Activated effector memory CD4-positive, alpha-beta T cell treated with Interleukin-2 at 50 U/mL for 16 hours (primary cell): ENCODE data around the gene KTN1.

Experiments
- DNase-seq: peaks from one replicate; pipeline ENCODE4 v3.0.0-alpha.2; 2020

KTN1 gene

GRCh38 chr14:55572578-55572977 lies 7.4 kb upstream of the KTN1 start:
- no peak for DNase-seq

DNA sequence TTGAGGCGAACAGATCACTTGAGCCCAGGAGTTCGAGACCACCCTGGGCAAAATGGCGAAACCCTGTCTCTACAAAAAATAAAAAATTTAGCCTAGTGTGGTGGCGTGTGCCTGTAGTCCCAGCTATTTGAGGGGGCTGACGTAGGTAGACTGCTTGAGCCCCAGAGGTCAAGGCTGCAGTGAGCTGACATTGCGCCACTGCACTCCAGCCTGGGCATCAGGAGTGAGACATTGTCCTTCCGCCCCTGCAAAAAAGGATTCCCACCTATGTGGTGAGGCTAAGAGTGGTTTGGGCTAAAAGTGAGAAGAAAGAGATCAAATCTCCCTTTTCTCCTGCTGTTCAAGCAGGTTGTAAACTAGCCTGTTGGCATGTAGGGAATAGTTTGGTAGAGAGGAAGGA lies 5.0 kb upstream of the KTN1 start:
- DNase-seq = no peak

DNA sequence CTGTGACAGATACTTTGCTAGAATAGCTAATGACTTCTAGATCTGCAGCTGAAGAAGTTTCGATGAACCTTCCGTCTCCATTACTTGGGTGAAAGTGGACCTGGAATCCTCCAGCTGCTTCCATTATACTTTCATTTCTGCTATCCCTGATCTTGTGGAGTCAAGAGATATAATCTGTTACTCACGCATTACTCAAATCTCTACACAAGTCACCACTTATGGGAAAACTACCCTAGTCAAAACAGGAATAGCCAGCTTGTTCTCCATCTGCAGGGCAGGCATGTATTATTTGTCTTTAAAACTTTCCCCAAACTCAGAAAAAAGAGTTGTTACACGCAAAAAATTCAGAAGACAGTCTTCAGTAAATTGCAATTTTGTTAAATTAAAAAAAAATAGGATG lies 2.8 kb upstream of the KTN1 start:
- DNase-seq = no peak

- DNase-seq = no peak
These were observed 1.5 kb upstream of the KTN1 start for GRCh38 chr14:55578511-55578910.

GRCh38 chr14:55580470-55581341 lies 699 bp downstream of the KTN1 start:
- DNase-seq = peak; percentile 61

GRCh38 chr14:55581342-55581771 lies 1.4 kb downstream of the KTN1 start:
- no peak for DNase-seq

GRCh38 chr14:55582746-55583145 lies 2.7 kb downstream of the KTN1 start:
- no peak for DNase-seq

- no peak for DNase-seq
These were observed 4.0 kb downstream of the KTN1 start for GRCh38 chr14:55583942-55584468.

- no peak for DNase-seq
These were observed 5.8 kb downstream of the KTN1 start for GRCh38 chr14:55585854-55586253.

DNA sequence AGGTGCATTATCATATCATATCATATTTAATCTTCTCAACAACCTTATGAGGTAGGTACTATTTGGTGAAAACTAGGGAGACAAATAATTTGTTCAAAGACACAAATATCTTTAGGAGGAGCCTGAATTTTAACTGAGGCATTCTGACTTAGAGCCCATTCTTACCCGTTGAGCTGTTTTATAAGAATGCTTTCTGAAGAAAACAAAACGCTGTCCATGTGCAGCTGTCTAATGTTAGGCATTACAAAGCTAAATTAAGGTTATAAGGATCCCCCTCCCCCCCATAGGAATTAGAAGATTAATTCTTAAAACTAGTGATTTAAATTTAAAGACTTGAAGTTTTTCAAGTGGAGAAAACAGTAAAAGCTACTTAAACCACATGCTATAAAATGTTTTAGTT lies 6.4 kb downstream of the KTN1 start:
- DNase-seq = no peak

DNA sequence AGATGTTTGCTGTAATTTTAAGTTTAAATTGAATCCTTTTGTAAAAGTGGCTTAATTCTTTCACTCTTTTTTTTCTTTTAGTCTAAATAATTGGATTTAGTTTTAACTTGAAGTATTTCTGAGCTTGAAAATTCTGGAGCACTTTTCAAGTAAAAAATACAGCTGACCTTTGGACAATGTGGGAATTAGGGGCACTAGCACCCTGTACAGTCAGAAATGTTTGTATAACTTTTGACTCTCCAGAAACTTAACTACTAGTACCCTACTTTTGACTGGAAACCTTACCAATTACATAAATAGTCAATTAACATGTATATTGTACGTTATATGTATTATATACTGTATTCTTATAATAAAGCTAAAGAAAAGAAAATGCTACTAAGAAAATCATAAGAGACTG lies 7.8 kb downstream of the KTN1 start:
- DNase-seq = no peak

DNA sequence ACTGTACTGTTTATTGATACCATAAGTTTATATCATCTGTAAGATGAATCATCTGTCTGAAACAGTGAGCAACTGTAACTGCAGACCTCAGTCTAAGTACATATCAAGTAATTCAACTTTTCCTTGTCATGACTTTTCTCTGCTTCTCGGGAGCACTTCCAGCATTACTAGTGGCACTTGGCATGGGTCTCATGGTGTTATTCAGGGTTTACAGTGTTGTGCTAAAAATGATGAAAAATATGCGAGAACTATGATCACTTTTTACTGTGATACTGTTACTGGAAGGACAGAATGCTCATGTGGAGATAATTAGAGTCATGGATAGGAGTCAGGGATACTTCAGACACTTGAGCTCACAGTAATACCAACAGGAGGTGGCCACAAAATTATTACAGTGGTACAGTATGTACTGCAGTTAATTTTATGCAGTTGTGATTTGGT lies 8.3 kb downstream of the KTN1 start:
- DNase-seq = no peak

DNA sequence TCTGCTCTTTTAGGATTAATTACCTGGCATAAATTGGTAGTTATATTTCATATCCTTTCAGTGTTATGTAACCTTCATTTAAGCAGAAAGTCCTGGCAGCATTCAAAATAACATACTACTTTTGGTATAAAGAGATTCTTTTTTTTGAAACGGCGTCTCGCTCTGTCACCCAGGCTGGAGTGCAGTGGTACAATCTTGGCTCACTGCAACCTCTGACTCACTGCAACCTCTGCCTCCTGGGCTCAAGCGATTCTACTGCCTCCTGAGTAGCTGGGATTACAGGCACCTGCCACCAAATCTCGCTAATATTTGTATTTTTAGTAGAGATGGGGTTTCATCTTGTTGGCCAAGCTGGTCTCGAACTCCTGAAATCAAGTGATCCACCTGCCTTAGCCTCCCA lies 9.2 kb downstream of the KTN1 start:
- DNase-seq = no peak

DNA sequence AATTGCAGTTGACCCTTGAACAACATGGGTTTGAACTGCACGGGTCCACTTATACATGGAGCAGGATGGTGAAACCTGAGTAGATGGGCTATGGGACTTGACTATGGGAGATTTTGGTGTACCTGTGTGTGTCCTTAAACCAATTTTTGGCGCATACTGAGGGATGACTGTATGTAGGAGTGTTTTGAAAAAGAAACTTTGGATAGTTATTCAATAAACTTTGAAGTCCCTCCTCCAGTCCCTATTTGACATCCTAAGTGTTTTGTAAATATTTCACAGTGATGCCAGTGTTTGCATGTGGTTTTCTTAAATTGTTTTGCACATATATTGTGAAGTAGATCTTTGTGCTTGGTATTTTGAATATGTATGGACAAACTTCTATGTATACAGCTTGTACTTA lies 12.4 kb downstream of the KTN1 start:
- DNase-seq = no peak

DNA sequence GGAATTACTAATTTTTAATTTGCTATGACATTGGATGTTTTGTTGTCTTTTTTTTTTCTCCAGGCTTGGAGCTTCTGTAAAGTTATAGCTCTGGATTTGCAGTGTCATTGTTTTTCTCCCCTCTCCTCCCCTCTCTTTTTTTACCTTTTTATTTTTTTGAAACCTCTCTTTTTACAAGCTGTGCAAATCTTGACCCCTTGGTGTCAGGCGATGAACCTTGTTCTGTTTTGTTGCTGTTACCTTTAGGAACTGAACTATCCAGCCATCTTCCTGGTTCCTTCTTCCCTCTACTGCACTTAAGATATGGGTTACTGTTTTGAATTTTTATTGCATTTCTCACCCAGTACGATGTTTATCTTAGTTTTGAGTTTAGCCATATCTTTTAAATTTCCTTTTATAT lies 13.7 kb downstream of the KTN1 start:
- no peak for DNase-seq

GRCh38 chr14:55599250-55599879 lies 19.4 kb downstream of the KTN1 start:
- DNase-seq = no peak

DNA sequence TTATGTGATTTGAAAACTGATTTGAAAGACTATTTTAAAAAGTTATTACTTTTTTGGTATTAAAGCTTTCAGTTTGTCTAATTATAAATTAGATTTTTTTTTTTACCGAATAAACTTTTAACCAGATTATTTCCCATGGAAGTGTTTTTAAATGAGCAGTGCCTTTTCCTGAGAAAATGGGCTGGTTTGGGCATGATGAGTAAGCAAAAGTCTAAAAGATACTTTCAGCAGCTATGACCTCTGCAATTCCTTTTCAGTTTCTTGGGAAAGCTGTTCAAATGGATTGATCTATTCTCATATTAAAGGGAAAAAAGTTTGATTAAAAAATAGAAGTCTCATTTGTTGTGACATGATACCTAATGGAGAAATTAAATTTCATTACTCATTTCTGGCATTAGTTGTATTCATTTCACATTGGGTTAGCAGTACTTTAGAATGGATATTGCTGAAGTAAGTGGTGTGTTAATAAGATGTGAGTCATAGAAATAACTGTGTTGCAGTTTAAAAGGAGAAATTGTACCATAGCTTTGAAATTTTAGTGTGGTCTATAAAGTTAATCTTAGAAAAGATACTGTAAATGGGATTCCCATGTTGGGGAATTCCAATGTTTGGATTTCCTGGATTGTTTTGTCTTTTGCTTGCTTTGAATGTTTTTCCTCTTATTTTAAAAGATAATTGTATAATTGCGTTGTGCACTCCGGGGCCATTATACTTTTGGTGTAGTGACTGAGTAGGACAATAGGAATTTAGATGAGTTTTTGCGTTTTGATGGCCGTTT lies 21.0 kb downstream of the KTN1 start:
- DNase-seq = no peak

- DNase-seq = no peak
These were observed 23.5 kb downstream of the KTN1 start for GRCh38 chr14:55603401-55603953.

DNA sequence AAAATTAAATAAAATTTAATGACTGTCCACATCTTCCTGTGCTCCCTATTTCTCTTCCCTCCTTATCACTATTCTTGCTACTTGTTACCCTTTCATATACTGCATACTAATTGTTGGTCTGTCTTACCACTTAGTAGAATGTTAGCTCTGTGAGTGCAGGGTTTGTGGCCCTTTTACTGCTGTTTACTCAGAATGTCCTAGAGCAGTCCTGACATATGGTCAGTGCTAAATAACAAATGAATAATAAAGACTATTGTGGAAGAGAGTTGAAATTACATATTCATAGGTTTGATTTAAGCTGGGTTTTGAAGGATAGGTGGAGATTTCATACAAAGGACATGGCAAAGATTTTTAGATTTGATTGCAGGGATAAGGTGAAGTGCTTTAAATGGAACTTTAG lies 24.5 kb downstream of the KTN1 start:
- no peak for DNase-seq

GRCh38 chr14:55604900-55605418 lies 25.0 kb downstream of the KTN1 start:
- DNase-seq = no peak

DNA sequence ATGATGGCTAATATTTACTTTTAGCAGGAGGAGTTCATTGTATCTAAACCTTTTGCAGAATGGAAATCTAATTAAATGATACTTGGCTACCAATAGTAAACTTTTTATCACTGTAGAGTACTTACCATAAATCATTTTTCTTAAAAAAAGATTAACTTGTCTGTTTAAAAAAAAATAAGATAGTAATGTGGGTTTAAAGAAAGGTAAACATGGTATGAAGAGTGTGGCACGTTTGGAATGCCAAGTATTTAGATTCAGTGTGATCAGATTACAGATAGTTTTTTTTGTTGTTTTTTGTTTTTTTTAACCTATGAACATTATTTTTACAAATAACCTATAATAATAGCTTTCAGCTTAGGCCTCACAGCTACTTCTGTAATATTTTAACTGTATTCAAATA lies 25.8 kb downstream of the KTN1 start:
- DNase-seq = no peak

DNA sequence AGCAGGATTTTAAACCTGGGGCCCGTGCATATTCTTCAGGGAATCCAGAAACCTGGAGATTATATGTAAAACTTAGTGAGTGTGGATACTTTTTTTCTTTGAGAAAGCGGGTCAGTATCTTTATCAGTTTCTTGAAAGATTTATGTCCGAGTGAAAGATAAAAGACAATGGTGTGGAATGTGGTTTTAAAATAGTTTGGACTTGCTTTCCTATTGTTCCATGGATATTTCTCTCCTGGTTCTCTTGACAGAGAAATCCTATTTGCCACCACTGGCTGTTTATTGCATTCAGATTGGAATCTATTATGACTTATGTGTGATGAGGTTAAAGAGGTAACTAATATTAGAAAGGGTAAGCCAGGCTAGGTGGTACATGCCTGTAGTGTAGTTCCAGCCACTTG lies 27.4 kb downstream of the KTN1 start:
- no peak for DNase-seq

DNA sequence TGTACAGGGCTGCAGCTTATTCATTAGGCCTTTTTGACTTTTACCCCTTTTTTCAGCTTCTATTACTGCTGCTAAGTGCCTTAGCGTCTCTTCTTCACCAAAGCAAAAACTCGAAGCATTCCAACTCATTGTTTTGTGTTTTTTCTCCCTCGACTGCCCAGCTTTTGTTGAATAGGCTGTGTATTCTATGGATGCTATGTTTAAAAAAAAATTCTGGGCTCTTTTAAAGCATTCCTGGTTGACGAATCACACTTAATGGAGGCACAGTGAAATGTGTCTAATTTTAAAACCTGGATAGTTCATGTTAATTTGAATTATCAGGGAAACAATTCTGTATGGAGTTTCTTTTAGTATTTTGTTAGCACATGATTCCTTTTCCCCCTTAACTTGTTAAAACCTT lies 29.7 kb downstream of the KTN1 start:
- DNase-seq = no peak
